ENCODE measurements around the gene SERPING1. TPM values are rescaled to one million over a fixed set of nuclear protein-coding genes. Genes with fewer than 3 reads are reported as not detected.

Gene SERPING1
- total RNA-seq, 1 donor from 2014 or later = 46.0 TPM

DNA sequence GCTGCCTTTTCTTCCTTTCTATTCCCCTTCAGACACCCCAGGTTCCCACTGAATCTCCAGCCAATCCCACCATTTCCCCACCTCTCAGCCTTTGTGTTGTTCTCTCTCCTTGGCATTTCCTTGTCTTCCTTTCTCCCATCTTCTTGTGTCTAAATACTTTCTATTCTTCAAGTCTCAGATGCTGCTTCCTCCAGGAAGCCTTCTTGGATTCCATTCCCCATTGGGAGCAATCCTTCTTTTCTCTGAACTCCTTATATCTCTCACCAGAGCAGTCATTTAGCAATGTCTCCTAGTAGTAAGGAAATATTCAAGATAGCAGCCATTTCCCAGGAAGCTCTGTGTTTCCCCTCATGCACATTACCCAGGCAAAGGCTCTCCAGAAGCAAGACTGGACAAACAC, 36.8 kb downstream of the SERPING1 start:
- Histone ChIP-seq H3K9me3 (ENCODE audit: low read depth) (no peaks in the 10 kb centered on the region), H3K27ac (no peak overlapping the region), H3K27me3 (no peaks in the 10 kb centered on the region), H3K4me3 (no peak overlapping the region), H3K36me3 (no peaks in the 10 kb centered on the region), H3K9ac (no peak overlapping the region), H3K4me2 (no peak overlapping the region), H2AFZ (replicated peaks) (no peak overlapping the region), H3K4me1 (peaks cover 14% of the 10 kb centered on the region), H3F3A (ENCODE audit: low read depth) (peaks cover 25% of the 10 kb centered on the region), H4K20me1 (ENCODE audit: low read depth) (no peaks in the 10 kb centered on the region), H3K79me2 (ENCODE audit: low read depth) (peaks cover 25% of the 10 kb centered on the region)
- Mint-ChIP-seq H3K36me3 (no peaks in the 10 kb centered on the region), H3K27me3 (ENCODE audit: insufficient read depth, low read depth) (peaks cover 16% of the 10 kb centered on the region), H3K27ac (no peak overlapping the region), H3K9me3 (peaks cover under 1% of the 10 kb centered on the region), H3K4me3 (no peak overlapping the region), H3K4me1 (peaks cover 15% of the 10 kb centered on the region)
- no peak for TF ChIP-seq EZH2 (IDR thresholded peaks at IDR 0.05)
- TF ChIP-seq EZH2phosphoT487 (IDR thresholded peaks at IDR 0.05) = no peak
- TF ChIP-seq, protein P1, sequence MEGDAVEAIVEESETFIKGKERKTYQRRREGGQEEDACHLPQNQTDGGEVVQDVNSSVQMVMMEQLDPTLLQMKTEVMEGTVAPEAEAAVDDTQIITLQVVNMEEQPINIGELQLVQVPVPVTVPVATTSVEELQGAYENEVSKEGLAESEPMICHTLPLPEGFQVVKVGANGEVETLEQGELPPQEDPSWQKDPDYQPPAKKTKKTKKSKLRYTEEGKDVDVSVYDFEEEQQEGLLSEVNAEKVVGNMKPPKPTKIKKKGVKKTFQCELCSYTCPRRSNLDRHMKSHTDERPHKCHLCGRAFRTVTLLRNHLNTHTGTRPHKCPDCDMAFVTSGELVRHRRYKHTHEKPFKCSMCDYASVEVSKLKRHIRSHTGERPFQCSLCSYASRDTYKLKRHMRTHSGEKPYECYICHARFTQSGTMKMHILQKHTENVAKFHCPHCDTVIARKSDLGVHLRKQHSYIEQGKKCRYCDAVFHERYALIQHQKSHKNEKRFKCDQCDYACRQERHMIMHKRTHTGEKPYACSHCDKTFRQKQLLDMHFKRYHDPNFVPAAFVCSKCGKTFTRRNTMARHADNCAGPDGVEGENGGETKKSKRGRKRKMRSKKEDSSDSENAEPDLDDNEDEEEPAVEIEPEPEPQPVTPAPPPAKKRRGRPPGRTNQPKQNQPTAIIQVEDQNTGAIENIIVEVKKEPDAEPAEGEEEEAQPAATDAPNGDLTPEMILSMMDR (IDR thresholded peaks at IDR 0.05) = no peak
- no peak for DNase-seq (ENCODE audit: low spot score)

DNA sequence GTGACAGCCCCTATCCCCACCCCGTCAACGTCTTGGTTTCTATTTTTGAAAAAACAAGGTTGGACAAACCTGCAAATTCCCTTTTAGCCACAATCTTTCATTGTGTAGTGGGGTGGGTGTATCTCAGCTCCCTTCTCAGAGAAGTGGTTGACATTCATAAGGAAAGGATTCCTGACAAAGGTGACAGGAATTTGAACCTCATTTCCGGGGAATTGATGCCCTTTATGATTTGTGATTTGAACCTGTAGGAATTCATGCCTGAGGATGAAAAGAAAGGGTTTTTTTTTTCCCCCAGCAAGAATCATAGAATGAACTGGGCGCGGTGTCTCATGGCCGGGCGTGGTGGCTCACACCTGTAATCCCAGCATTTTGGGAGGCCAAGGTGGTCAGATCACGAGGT, 37.8 kb downstream of the SERPING1 start:
- no peak for TF ChIP-seq EZH2phosphoT487 (IDR thresholded peaks at IDR 0.05)
- TF ChIP-seq, protein P1 (IDR thresholded peaks at IDR 0.05) = no peak
- no peak for TF ChIP-seq EZH2 (IDR thresholded peaks at IDR 0.05)
- H3K9me3 ChIP-seq (ENCODE audit: low read depth) = no peaks in the 10 kb centered on the region
- Mint-ChIP-seq H3K9me3 (no peaks in the 10 kb centered on the region), H3K4me1 (peaks cover 19% of the 10 kb centered on the region), H3K4me3 (no peak overlapping the region), H3K36me3 (no peaks in the 10 kb centered on the region), H3K27ac (no peak overlapping the region), H3K27me3 (ENCODE audit: insufficient read depth, low read depth) (peaks cover 16% of the 10 kb centered on the region)
- H4K20me1 ChIP-seq (ENCODE audit: low read depth) = peaks cover 7% of the 10 kb centered on the region
- H3K4me3 ChIP-seq = no peak overlapping the region
- peaks cover 34% of the 10 kb centered on the region for H3F3A ChIP-seq (ENCODE audit: low read depth)
- H3K4me2 ChIP-seq = no peak overlapping the region
- no peak overlapping the region for H3K27ac ChIP-seq
- H3K36me3 ChIP-seq = no peaks in the 10 kb centered on the region
- no peaks in the 10 kb centered on the region for H3K27me3 ChIP-seq
- DNase-seq (ENCODE audit: low spot score) = no peak
- peaks cover 15% of the 10 kb centered on the region for H3K4me1 ChIP-seq
- peaks cover 33% of the 10 kb centered on the region for H3K79me2 ChIP-seq (ENCODE audit: low read depth)
- H3K9ac ChIP-seq = no peak overlapping the region
- H2AFZ ChIP-seq (replicated peaks) = no peak overlapping the region

DNA sequence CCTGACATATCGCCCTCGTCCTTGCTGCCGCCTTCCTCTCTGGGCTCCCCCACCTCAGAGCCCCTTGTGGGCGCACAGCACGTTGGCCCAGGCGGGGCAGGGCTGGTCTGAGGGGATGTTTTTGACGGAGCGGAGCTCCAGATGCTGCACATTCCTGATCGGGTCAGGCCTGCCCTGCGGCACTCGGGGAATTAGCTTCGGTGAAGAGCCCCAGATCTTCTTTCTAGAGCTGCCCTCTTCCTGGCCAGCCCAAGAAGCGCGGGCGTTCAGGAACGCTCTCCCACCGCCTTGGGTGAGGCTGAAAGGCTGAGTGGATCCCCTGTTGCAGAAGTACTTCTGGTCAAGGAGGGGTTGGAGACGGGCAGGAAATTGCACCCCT, 40.1 kb downstream of the SERPING1 start:
- peaks cover 31% of the 10 kb centered on the region for H4K20me1 ChIP-seq (ENCODE audit: low read depth)
- no peaks in the 10 kb centered on the region for H3K36me3 ChIP-seq
- H3K9ac ChIP-seq = peak overlapping the region; percentile 48
- H3F3A ChIP-seq (ENCODE audit: low read depth) = peaks cover 57% of the 10 kb centered on the region
- H3K4me1 ChIP-seq = peaks cover 39% of the 10 kb centered on the region
- no peaks in the 10 kb centered on the region for H3K27me3 ChIP-seq
- Mint-ChIP-seq H3K9me3 (no peaks in the 10 kb centered on the region), H3K36me3 (peaks cover 12% of the 10 kb centered on the region), H3K27me3 (ENCODE audit: insufficient read depth, low read depth) (peaks cover 14% of the 10 kb centered on the region), H3K4me3 (peak overlapping the region; percentile 97), H3K4me1 (peaks cover 36% of the 10 kb centered on the region), H3K27ac (peak overlapping the region; percentile 99)
- peak overlapping the region; percentile 98 for H3K4me3 ChIP-seq
- H3K9me3 ChIP-seq (ENCODE audit: low read depth) = no peaks in the 10 kb centered on the region
- peak overlapping the region; percentile 83 for H2AFZ ChIP-seq (replicated peaks)
- H3K79me2 ChIP-seq (ENCODE audit: low read depth) = peaks cover 57% of the 10 kb centered on the region
- TF ChIP-seq, protein P1 (IDR thresholded peaks at IDR 0.05) = no peak
- H3K4me2 ChIP-seq = peak overlapping the region; percentile 90
- peak overlapping the region; percentile 100 for H3K27ac ChIP-seq
- DNase-seq (ENCODE audit: low spot score) = peak; percentile 85
